ENCODE results near the gene SRBD1.

SRBD1 gene

GRCh38 chr2:45611020-45611859, at the start of gene SRBD1:
TSS of gene SRBD1 (minus strand) at chr2:45611267. CDS start at chr2:45605441, 5,826 bp downstream.
- DNase-seq, result peak; percentile 84

- no peak for DNase-seq
Measured at GRCh38 chr2:45654250-45654649, 43.2 kb upstream of the SRBD1 start.

GRCh38 chr2:45653122-45653913, 42.3 kb upstream of the SRBD1 start:
- no peak for DNase-seq

- DNase-seq, result no peak
Measured at GRCh38 chr2:45652090-45653031, 41.3 kb upstream of the SRBD1 start.

- no peak for DNase-seq
Measured at GRCh38 chr2:45651415-45652089, 40.5 kb upstream of the SRBD1 start, which contains the start of gene PRKCE. TSS of gene PRKCE (plus strand) at chr2:45651675.

- peak; percentile 11 for DNase-seq
Measured at GRCh38 chr2:45650851-45651414, 39.9 kb upstream of the SRBD1 start.

GRCh38 chr2:45649858-45650811, 39.1 kb upstream of the SRBD1 start:
- no peak for DNase-seq

GRCh38 chr2:45649462-45649857, 38.4 kb upstream of the SRBD1 start:
- no peak for DNase-seq

GRCh38 chr2:45648636-45649035, 37.6 kb upstream of the SRBD1 start:
- DNase-seq, result no peak

- DNase-seq, result no peak
Measured at GRCh38 chr2:45647986-45648520, 37.0 kb upstream of the SRBD1 start.

GRCh38 chr2:45647356-45647755, 36.3 kb upstream of the SRBD1 start:
- no peak for DNase-seq

- no peak for DNase-seq
Measured at GRCh38 chr2:45646289-45646688, 35.2 kb upstream of the SRBD1 start.

- DNase-seq, result no peak
Measured at GRCh38 chr2:45643543-45644542, 32.8 kb upstream of the SRBD1 start.

- DNase-seq, result no peak
Measured at GRCh38 chr2:45643095-45643494, 32.0 kb upstream of the SRBD1 start.

- no peak for DNase-seq
Measured at GRCh38 chr2:45640576-45640975, 29.5 kb upstream of the SRBD1 start.

- no peak for DNase-seq
Measured at GRCh38 chr2:45637440-45637839, 26.4 kb upstream of the SRBD1 start.

GRCh38 chr2:45636008-45636407, 24.9 kb upstream of the SRBD1 start:
- no peak for DNase-seq

GRCh38 chr2:45634223-45634622, 23.2 kb upstream of the SRBD1 start:
- no peak for DNase-seq

GRCh38 chr2:45631955-45632354, 20.9 kb upstream of the SRBD1 start:
- no peak for DNase-seq

All from NCI-H1092 (cell line).